Measurements from ENCODE around the gene CUL4B.

Gene CUL4B

GRCh38 chrX:120485638-120486520, 74.9 kb downstream of the CUL4B start (continued):
- TF ChIP-seq ZNF518A (tag by site-specific recombination; conservative IDR thresholded peaks at IDR 0.05; ENCODE audit: low read depth) (0 out of 2 replicates have a peak, but pooled peaks have one; percentile 29), GFI1B (tag by site-specific recombination; IDR thresholded peaks at IDR 0.05) (no peak), BCL11B (tag by site-specific recombination; IDR thresholded peaks at IDR 0.05; ENCODE audit: low read depth) (no peak), ZNF585B (tag by site-specific recombination; IDR thresholded peaks at IDR 0.05) (no peak), ZBTB20 (tag by site-specific recombination; IDR thresholded peaks at IDR 0.05) (peak; percentile 43; the same call in 1 of the 2 replicates), ZNF600 (tag by site-specific recombination; IDR thresholded peaks at IDR 0.05) (0 out of 2 replicates have a peak, but pooled peaks have one; percentile 71), RBAK (tag by site-specific recombination; IDR thresholded peaks at IDR 0.05) (no peak), ZNF335 (tag by site-specific recombination; conservative IDR thresholded peaks at IDR 0.05) (peak; percentile 90), ZNF362 (tag by site-specific recombination; IDR thresholded peaks at IDR 0.05) (no peak), ZNF473 (tag by site-specific recombination; IDR thresholded peaks at IDR 0.05) (no peak), KLF9 (tag by site-specific recombination; IDR thresholded peaks at IDR 0.05; ENCODE audit: low read depth) (peak; percentile 25; the same call in 1 of the 2 replicates)

GRCh38 chrX:120485315-120485637, 75.5 kb downstream of the CUL4B start:
- no peaks in the 10 kb centered on the region for H3K36me3 ChIP-seq (ENCODE audit: control insufficient read depth in 2 of 2, insufficient read depth in 1 of 2, low read length in 2 of 2)
- H3K9me3 ChIP-seq (ENCODE audit: control insufficient read depth, insufficient read depth, low read depth, low read length): no peaks in the 10 kb centered on the region; the same call in 1 of the 2 replicates
- no peak overlapping the region; the same call in 1 of the 2 replicates for H3K27ac ChIP-seq (ENCODE audit: extremely low read depth, low read depth, low read length)
- ChIA-PET CTCF (interaction anchor here (1.0 kb wide), 1 partner anchor 13 kb away, joined by 4 read pairs; no protein-coding TSS in a partner anchor), POLR2A (interaction anchor here (1.7 to 2.1 kb wide), 2 partner anchors 16 to 235 kb away, joined by 5 to 14 read pairs; partner anchors contain the start of genes LAMP2 and ZBTB33)
- no peaks in the 10 kb centered on the region for H3K4me1 ChIP-seq (ENCODE audit: control insufficient read depth, insufficient read depth, low read length)
- no peak overlapping the region; the same call in 1 of the 2 replicates for H3K4me3 ChIP-seq (ENCODE audit: low read depth, low read length)
- TF ChIP-seq KLF8 (tag by site-specific recombination; IDR thresholded peaks at IDR 0.05) (no peak), ZNF404 (tag by site-specific recombination; IDR thresholded peaks at IDR 0.05) (no peak), REPIN1 (tag by site-specific recombination; IDR thresholded peaks at IDR 0.05; ENCODE audit: low read depth) (no peak), ZNF692 (tag by site-specific recombination; IDR thresholded peaks at IDR 0.05) (no peak), HOXC10 (CRISPR knock-in tag; IDR thresholded peaks at IDR 0.05) (no peak), INSM2 (tag by site-specific recombination; IDR thresholded peaks at IDR 0.05) (no peak), ZBTB44 (tag by site-specific recombination; IDR thresholded peaks at IDR 0.05) (no peak), ZBTB26 (tag by site-specific recombination; optimal IDR thresholded peaks at IDR 0.05) (no peak), ZNF341 (tag by site-specific recombination; IDR thresholded peaks at IDR 0.05; ENCODE audit: low read depth) (no peak), ZNF292 (tag by site-specific recombination; IDR thresholded peaks at IDR 0.05; ENCODE audit: borderline replicate concordance, low read depth) (no peak), KLF17 (tag by site-specific recombination; IDR thresholded peaks at IDR 0.05) (no peak)

All from HEK293 (cell line).